GM12801 (cell line): ENCODE measurements around the gene TFAP2C.

Experiments used
- TF ChIP-seq, protein P1 (sequence below): IDR thresholded peaks from one replicate; pipeline ENCODE4 v1.5.1; 2011; ENCODE audit warnings: control low read depth; ENCODE audit not compliant: insufficient read length; ENCODE audit errors: extremely low read depth

Gene TFAP2C

DNA sequence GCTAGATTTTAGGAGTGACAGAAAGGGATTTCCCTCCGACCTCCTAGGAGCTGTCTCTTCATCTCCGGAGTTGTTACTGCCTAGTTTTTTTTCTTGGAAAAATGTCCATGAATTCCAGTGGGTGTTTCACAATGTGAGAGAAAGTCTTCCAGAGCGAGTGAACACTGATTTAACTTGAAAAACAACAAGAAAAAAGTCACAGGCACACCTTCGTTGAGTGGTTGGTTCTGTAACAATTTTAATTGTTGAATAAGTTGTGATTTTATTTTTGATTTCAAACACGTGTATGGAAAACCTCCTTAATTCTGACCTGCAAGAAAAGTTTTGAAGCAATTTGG, 2.9 kb downstream of the TFAP2C start:
- TF ChIP-seq, protein P1, sequence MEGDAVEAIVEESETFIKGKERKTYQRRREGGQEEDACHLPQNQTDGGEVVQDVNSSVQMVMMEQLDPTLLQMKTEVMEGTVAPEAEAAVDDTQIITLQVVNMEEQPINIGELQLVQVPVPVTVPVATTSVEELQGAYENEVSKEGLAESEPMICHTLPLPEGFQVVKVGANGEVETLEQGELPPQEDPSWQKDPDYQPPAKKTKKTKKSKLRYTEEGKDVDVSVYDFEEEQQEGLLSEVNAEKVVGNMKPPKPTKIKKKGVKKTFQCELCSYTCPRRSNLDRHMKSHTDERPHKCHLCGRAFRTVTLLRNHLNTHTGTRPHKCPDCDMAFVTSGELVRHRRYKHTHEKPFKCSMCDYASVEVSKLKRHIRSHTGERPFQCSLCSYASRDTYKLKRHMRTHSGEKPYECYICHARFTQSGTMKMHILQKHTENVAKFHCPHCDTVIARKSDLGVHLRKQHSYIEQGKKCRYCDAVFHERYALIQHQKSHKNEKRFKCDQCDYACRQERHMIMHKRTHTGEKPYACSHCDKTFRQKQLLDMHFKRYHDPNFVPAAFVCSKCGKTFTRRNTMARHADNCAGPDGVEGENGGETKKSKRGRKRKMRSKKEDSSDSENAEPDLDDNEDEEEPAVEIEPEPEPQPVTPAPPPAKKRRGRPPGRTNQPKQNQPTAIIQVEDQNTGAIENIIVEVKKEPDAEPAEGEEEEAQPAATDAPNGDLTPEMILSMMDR: no peak

DNA sequence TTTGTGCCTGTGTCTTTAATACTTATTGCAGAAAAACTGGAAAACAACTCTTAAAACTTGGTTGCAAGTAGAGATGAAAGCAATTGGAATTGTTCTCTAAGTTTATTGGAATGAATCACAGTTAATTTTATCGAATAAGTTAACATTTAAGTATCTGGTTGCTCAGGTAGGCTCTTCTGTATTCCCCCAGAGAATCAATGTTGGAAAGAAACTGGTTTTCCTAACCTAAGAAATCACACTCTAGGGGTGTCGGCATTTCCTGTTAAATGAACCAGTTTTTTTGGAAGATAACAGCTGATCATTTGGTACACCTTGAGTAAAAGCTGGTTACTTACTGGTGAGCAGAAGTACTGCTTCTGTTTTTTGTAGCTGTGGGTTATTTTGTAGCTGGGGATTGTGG, 5.2 kb downstream of the TFAP2C start:
- TF ChIP-seq, protein P1: no peak

DNA sequence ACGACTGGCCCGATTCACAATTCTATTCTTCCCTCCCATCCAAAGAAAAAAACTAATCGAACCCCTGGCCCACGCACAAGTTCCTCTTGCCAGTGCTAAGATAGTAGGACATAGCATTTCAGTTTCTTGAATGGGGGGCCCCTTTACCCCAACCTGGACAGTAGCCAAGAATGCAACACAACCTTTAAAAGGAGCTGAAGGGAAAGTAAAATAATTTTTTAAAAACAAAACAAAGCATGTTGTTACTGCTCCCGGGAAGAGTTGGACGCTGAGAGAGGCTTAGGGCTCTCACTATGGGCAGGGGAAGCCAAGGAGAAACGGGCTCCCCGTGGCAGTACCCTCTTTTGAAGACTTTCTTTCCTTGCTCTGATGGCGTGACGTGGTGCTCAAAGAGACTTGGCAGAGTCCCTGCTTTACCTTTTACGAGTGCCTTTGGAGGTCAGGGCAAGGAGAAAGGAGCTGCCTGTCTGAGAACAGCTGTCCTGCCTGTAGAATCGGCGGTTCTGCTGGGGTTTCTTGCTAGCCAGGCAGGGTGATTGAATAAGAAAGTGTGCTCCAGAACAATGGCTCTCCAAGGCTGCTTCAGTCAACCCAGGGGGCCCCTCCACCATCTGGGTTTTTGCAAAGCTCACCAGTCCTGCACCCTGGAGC, 5.8 kb downstream of the TFAP2C start:
- TF ChIP-seq, protein P1: no peak

DNA sequence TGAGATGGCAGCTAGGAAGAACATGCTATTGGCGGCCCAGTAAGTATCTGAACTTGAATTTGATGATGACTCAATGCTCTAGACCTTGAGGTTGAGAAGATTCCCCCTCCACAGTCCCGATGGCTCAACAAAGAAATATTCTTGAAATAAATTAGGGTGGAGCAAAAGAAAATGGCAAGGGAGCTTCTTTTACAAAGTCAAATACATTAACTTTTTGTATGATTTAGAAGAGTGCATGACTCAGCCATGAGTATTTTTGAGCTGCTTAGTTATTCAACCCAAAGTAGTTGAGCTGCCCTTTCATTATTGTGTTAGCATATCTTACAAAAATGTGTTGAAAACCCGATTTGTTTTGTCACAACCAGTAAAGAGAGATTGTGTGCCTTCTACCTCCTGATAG, 7.6 kb downstream of the TFAP2C start:
- TF ChIP-seq, protein P1: no peak

DNA sequence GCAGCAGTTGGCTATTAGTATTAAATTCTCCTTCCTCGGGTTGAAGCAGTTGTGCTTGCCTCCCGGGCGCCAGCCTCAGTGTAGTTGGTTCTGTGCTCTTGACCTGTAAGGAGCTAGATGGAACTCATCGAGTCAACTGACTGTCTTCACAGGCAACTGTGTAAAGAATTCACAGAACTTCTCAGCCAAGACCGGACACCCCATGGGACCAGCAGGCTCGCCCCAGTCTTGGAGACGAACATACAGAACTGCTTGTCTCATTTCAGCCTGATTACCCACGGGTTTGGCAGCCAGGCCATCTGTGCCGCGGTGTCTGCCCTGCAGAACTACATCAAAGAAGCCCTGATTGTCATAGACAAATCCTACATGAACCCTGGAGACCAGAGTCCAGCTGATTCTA, 8.5 kb downstream of the TFAP2C start:
- TF ChIP-seq, protein P1: no peak

DNA sequence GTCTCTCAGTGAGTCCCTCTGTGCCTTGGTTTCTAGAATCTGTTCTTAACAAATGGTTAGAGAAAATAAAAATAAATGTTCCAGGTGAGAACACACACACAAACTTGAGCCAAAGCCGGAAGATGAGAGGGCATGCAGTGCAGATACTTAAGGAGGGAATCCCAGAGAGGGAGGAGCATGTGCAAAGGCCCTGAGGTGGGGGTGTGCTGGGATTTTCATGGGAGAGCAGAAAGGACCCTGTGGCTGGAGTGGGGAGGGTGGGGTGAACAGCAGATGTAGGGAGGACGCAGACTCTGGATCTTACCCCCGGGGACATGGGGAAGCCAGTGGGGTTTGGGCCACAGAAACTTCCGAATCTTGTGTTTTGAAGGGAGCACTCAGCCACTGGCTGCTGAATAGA, 17.5 kb downstream of the TFAP2C start:
- TF ChIP-seq, protein P1: no peak

DNA sequence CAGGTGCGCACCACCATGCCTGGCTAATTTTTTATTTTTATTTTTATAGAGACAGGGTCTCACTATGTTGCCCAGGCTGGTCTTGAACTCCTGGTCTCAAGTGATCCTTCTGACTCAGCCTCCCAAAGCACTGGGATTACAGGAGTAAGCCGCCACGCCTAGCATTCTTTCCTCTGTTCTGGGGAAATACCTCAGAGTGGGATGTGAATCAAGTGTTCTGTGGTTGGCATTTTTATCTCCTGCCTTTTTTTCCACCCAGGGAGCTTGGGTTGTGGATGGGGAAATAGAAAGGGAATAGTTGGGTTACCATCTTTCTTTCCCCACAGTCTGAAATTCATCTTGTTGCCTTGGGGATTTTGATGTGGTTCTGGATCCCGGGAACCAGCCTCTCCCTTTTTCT, 24.1 kb downstream of the TFAP2C start:
- TF ChIP-seq, protein P1: no peak

DNA sequence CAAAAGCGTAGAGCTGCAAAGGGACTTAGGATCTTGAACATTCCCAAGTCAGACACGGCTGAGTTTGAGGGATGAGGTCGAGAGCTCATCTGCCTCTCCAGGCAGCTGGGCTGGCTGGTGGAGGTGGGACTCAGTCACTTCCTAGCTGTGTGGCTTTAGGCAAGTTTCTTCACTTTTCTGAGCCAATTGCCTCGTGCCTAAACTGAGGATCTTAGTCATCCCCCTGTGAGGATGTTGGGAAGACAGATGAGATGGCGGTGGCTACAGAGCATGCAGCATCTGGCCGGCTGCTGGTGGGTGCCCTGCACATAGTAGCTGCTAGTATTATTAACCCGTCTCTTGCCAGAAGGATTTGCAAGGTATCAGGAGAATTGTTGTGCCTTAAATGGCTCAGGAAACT, 27.5 kb downstream of the TFAP2C start:
- TF ChIP-seq, protein P1: no peak
